IPS-18a (cell line): ENCODE measurements around the gene DPP6.

Experiments used
- H3K27ac ChIP-seq: one replicate; pipeline ENCODE4 v1.5.1; 2013; ENCODE audit warnings: low read length
- H3K27me3 ChIP-seq: one replicate; pipeline ENCODE4 v1.6.1; 2013; ENCODE audit warnings: mild to moderate bottlenecking, low read length; ENCODE audit not compliant: control insufficient read depth, insufficient read depth
- H3K36me3 ChIP-seq: one replicate; pipeline ENCODE4 v1.6.1; 2013; ENCODE audit warnings: low read depth, low read length; ENCODE audit not compliant: control insufficient read depth
- H3K4me1 ChIP-seq: one replicate; pipeline ENCODE4 v1.6.1; 2013; ENCODE audit warnings: low read depth, low read length; ENCODE audit not compliant: control insufficient read depth
- H3K4me3 ChIP-seq: one replicate; pipeline ENCODE4 v1.5.1; 2013; ENCODE audit warnings: low read length
- H3K9ac ChIP-seq: one replicate; pipeline ENCODE4 v1.6.1; 2013; ENCODE audit warnings: mild to moderate bottlenecking, low read length, moderate library complexity
- H3K9me3 ChIP-seq: one replicate; pipeline ENCODE4 v1.6.1; 2013; ENCODE audit warnings: low read depth, low read length; ENCODE audit not compliant: control insufficient read depth

DPP6 gene

GRCh38 chr7:154287356-154287755, 235.2 kb downstream of the DPP6 start:
- H3K9ac ChIP-seq = no peak overlapping the region
- no peak overlapping the region for H3K4me3 ChIP-seq
- H3K9me3 ChIP-seq = no peaks in the 10 kb centered on the region
- H3K27me3 ChIP-seq = no peaks in the 10 kb centered on the region
- H3K36me3 ChIP-seq = no peaks in the 10 kb centered on the region
- H3K4me1 ChIP-seq = no peaks in the 10 kb centered on the region
- H3K27ac ChIP-seq = no peak overlapping the region

DNA sequence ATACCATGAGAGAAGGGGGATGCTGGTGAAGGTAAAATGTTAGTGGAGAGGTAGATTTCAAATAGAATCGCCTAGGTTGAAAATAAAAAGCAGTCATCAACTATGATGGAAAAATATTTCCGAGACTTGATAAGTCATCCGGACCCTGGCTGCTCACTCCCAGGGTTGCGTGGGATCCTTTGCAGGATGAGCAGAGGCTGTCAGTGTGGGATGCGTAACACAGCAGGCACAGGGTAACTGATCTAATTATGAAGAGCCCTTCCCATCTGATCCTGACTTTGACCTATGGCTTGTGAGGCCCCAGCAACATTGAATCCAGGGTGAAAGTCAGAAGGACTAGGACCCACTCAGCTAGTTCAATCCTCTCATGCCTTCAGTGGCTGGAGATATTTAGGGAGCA, 236.9 kb downstream of the DPP6 start:
- Histone ChIP-seq H3K4me3 (no peak overlapping the region), H3K9ac (no peak overlapping the region), H3K36me3 (no peaks in the 10 kb centered on the region), H3K27ac (no peak overlapping the region), H3K4me1 (no peaks in the 10 kb centered on the region), H3K9me3 (no peaks in the 10 kb centered on the region), H3K27me3 (no peaks in the 10 kb centered on the region)

DNA sequence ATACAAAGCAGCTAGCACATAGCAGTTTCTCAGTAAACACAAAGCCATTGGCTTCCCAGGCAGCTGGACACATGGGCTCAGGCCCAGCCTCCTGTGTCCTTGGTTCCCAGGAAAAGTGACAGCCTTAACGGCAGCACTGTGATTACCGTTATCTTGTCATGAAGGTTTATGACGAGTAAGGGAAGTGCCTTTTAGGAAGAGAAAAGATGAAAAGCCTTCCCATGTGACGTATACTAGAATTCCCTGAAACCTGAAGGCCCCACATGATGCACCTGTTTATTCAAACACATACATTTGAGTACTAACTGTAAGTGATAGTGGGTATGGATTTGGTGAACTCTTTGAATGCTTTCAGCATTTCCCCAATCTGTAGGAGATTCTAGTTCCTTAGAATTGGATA, 244.2 kb downstream of the DPP6 start:
- H3K36me3 ChIP-seq = no peaks in the 10 kb centered on the region
- no peaks in the 10 kb centered on the region for H3K4me1 ChIP-seq
- H3K27ac ChIP-seq = no peak overlapping the region
- H3K9ac ChIP-seq = no peak overlapping the region
- H3K27me3 ChIP-seq = no peaks in the 10 kb centered on the region
- H3K9me3 ChIP-seq = no peaks in the 10 kb centered on the region
- H3K4me3 ChIP-seq = no peak overlapping the region

- no peaks in the 10 kb centered on the region for H3K36me3 ChIP-seq
- no peak overlapping the region for H3K9ac ChIP-seq
- no peaks in the 10 kb centered on the region for H3K4me1 ChIP-seq
- no peaks in the 10 kb centered on the region for H3K9me3 ChIP-seq
- peaks cover 7% of the 10 kb centered on the region for H3K27me3 ChIP-seq
- H3K4me3 ChIP-seq = no peak overlapping the region
- H3K27ac ChIP-seq = no peak overlapping the region
Measured at GRCh38 chr7:154299736-154300135, 247.5 kb downstream of the DPP6 start.

DNA sequence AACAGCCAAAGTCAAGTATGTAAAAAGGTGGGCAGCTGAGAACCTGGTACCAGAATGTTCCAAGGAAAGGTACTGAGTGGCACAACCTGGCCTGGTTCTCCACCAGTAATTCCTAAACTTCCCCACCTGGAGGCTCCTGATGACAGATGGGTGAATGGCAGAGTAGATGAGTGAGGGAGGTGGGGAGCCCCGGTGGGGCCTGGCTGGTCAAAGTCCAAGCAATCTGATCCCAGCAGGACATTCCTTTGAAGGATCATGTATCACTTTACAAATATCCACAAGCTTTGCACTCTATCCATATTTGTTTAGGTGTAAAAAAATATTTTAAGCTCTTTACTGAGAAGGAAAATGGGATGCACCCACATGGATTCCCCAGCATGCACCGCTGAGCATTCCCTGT, 250.2 kb downstream of the DPP6 start:
- Histone ChIP-seq H3K9me3 (no peaks in the 10 kb centered on the region), H3K9ac (no peak overlapping the region), H3K4me3 (no peak overlapping the region), H3K36me3 (no peaks in the 10 kb centered on the region), H3K27ac (no peak overlapping the region), H3K4me1 (peaks cover 4% of the 10 kb centered on the region), H3K27me3 (peaks cover 24% of the 10 kb centered on the region)

- H3K27me3 ChIP-seq = peaks cover 24% of the 10 kb centered on the region
- H3K36me3 ChIP-seq = no peaks in the 10 kb centered on the region
- no peak overlapping the region for H3K27ac ChIP-seq
- peaks cover 16% of the 10 kb centered on the region for H3K4me1 ChIP-seq
- no peaks in the 10 kb centered on the region for H3K9me3 ChIP-seq
- peak overlapping the region; percentile 55 for H3K4me3 ChIP-seq
- peak overlapping the region; percentile 40 for H3K9ac ChIP-seq
Measured at GRCh38 chr7:154304231-154304630, 252.0 kb downstream of the DPP6 start.

DNA sequence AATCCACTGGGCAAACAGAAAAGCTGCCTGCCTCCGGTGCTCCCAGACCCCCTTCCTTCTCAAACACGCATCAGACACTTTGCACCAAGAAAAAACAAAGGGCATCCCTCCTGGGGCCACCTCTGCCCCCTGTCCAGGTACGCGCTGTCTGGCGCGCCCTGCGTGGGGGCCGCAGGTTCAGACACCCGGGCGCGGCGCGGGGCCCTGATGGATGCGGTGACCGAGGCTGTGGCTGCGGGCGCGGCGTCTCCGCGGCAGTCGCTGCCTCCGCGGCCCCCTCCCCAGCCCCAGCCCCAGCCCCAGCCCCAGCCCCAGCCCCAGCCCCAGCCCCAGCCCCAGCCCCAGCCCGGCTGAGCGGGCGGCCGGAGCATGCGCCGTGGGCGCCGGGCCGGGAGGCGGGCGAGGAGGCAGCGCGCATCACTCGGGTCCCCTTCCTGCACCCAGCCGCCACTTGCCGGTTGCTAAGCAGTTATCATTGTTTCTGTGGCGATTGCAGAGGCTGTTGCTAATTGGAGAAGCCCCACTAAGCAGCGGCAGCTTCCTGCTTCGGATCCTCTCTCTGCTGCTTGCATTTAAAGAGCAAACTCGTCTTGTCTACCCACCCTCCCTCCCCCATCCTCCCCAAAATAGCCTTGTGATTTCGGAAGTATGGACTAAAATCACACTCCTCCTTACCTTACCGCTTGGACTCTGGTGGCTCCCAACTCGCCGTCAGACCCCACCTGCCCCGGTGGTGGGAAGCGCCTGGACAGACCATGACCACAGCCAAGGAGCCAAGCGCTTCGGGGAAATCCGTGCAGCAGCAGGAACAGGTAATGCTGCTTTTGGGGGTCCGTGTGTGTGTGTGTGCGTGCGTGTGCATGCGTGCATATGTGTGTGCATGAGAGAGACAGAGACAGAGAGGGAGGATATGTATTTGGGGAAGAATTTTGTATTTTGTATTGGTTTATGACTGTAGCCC, 252.8 kb downstream of the DPP6 start:
- no peaks in the 10 kb centered on the region for H3K9me3 ChIP-seq

GRCh38 chr7:154306036-154306435, 253.8 kb downstream of the DPP6 start:
- H3K27ac ChIP-seq = no peak overlapping the region
- H3K36me3 ChIP-seq = no peaks in the 10 kb centered on the region

More for the DNA sequence above, 252.8 kb downstream of the DPP6 start:
- Histone ChIP-seq H3K4me1 (peaks cover 20% of the 10 kb centered on the region), H3K36me3 (no peaks in the 10 kb centered on the region), H3K9ac (peak overlapping the region; percentile 40), H3K4me3 (peak overlapping the region; percentile 55), H3K27ac (no peak overlapping the region), H3K27me3 (peaks cover 24% of the 10 kb centered on the region)

DNA sequence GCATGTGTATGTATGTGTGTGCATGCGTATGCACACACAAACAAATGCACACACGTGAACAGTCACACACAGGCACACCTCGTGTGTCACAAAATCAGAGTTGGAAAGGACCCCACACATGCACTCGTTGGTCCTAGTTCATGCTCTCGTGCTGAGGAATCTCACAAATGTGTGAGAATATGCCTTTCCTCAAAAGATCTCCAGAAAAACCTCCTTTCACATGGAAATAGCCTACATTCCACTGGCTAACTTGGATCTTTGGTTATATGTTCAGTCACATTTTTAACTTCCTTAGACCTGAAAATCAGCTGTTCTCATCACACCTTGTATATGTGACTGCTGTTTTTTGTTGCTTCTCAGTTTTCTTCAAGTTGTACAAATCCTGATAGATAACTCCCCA, 256.7 kb downstream of the DPP6 start:
- Histone ChIP-seq H3K27ac (no peak overlapping the region), H3K27me3 (peaks cover 24% of the 10 kb centered on the region), H3K9ac (no peak overlapping the region), H3K9me3 (no peaks in the 10 kb centered on the region), H3K36me3 (no peaks in the 10 kb centered on the region), H3K4me3 (no peak overlapping the region), H3K4me1 (peaks cover 20% of the 10 kb centered on the region)

More at GRCh38 chr7:154306036-154306435, 253.8 kb downstream of the DPP6 start:
- Histone ChIP-seq H3K9me3 (no peaks in the 10 kb centered on the region), H3K4me3 (peak overlapping the region; percentile 53), H3K4me1 (peaks cover 20% of the 10 kb centered on the region), H3K27me3 (peaks cover 24% of the 10 kb centered on the region), H3K9ac (no peak overlapping the region)

DNA sequence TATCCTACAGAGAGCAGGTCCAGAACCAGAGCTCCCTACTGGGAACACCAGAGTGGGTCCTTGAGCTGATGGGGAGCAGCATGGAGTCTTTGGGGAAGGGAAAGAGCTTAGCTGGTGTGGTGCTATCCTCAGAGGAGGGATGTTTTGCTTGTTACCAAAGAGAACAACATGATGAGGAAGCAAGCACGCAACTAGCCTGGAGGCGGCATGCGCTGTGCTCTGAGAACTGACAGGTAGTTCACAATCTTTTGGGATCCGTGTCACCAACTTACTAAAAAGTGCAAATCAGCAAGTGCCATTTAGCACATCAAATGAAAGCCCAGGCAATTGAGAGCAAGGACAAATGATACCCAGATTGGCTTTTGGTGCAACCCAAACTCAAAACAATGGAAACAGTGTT, 257.9 kb downstream of the DPP6 start:
- Histone ChIP-seq H3K4me3 (no peak overlapping the region), H3K27me3 (peaks cover 16% of the 10 kb centered on the region), H3K4me1 (peaks cover 20% of the 10 kb centered on the region)

DNA sequence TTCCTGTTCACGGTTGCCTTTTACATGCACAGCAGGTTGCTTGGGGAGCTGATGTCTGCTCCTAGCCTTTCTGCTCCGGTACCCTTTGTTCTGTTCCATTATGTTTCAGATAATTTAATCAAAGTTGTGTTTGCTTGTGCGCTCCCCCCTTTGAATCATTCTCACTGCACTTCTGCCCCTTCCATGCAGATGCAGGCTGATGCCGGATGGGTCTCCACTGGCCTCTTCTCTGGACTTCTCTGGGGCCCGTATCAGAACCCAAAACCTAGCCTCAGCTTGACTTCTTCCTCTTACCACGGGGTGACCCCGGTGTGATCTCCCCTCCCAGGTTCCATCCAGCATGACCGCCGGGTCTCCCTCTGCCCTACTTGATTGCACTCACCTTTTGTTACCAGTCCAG, 272.0 kb downstream of the DPP6 start:
- no peaks in the 10 kb centered on the region for H3K27me3 ChIP-seq
- no peaks in the 10 kb centered on the region for H3K36me3 ChIP-seq
- H3K9me3 ChIP-seq = no peaks in the 10 kb centered on the region
- peaks cover 13% of the 10 kb centered on the region for H3K4me1 ChIP-seq
- H3K4me3 ChIP-seq = no peak overlapping the region
- no peak overlapping the region for H3K27ac ChIP-seq
- H3K9ac ChIP-seq = no peak overlapping the region

More for the DNA sequence above, 257.9 kb downstream of the DPP6 start:
- no peak overlapping the region for H3K9ac ChIP-seq
- no peaks in the 10 kb centered on the region for H3K9me3 ChIP-seq
- no peak overlapping the region for H3K27ac ChIP-seq
- H3K36me3 ChIP-seq = no peaks in the 10 kb centered on the region

- no peak overlapping the region for H3K27ac ChIP-seq
- no peaks in the 10 kb centered on the region for H3K36me3 ChIP-seq
- peaks cover 13% of the 10 kb centered on the region for H3K4me1 ChIP-seq
- H3K9me3 ChIP-seq = no peaks in the 10 kb centered on the region
- no peak overlapping the region for H3K4me3 ChIP-seq
- H3K27me3 ChIP-seq = no peaks in the 10 kb centered on the region
- no peak overlapping the region for H3K9ac ChIP-seq
Measured at GRCh38 chr7:154326421-154326820, 274.2 kb downstream of the DPP6 start.
